CD4-positive, alpha-beta T cell treated with Interleukin-17A for 4 hours (primary cell): ENCODE results near the gene SOX5.
"Not testable (repeated sequence)": the region's sequence is repeated elsewhere in the genome, so short reads cannot be mapped to it uniquely, and the experiment has no call there.

Experiments used
- DNase-seq: peaks from one replicate; pipeline ENCODE4 v3.0.0-alpha.2; 2020; ENCODE audit warnings: mixed read lengths

SOX5 gene

DNA sequence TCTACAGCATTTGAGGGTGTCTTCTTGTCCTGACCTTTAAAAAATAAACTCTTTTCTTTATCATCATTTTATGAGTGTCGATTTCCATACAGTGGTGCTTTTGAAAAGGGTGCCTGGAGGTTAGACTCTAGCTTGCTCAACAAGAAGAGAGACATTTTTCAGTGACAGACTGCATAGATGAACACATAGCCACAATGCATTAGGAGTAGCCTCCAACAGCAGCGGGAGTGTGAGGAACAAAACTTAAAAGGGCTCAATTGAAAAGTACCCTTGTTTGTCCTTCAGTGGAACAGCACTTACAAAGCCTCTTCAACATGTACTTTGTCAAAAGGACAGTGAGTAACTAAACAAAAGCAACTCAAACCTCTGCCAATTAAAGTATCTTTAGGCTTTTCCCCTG is 119.3 kb downstream of the SOX5 start:
- DNase-seq, result no peak

DNA sequence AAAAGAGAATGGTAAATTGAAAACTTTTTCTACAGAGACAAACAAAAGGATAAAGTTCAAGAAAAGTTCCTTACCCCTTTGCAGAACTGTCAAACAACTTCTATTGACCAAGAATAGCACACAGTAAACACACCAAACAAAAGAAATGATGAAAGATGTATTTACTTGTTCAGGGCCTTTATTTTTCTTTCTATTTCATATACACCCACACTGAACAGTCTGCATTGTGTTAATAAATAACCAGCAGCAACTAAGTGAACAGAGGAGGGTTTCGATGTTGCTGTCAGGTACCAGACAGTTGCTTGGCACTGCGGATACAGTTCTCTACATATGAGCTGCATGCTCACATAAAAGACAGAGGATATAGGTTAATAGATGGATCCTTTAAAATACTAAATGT is 122.1 kb downstream of the SOX5 start:
- DNase-seq, result no peak

DNA sequence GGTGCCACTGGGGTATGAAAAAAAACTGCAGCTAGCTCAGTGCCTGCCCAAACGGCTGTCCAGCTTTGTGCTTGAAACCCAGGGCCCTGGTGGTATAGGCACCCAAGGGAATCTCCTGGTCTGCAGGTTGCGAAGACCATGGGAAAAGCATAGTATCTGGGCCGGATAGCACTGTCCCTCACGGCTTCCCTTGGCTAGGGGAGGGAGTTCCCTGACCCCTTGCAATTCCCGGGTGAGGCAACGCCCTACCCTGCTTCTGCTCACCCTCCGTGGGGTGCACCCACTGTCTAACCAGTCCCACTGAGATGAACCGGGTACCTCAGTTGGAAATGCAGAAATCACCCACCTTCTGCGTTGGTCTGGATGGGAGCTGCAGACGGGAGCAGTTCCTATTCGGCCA is 124.3 kb downstream of the SOX5 start:
- not testable (repeated sequence) for DNase-seq

DNA sequence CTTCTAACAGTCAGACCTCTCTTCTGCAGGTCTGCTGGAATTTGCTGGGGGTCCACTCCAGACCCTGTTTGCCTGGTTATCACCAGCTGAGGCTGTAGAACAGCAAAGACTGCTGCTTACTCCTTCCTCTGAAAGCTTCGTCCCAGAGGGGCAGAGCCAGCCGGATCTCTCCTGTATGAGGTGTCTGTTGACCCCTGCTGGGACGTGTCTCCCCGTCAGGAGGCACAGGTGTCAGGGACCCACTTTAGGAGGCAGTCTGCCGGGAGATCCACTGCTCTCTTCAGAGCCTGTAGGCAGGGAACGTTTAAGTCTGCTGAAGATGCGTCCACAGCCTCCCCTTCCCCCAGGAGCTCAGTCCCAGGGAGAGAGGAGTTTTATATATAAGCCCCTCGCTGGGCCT is 125.1 kb downstream of the SOX5 start:
- no peak for DNase-seq

DNA sequence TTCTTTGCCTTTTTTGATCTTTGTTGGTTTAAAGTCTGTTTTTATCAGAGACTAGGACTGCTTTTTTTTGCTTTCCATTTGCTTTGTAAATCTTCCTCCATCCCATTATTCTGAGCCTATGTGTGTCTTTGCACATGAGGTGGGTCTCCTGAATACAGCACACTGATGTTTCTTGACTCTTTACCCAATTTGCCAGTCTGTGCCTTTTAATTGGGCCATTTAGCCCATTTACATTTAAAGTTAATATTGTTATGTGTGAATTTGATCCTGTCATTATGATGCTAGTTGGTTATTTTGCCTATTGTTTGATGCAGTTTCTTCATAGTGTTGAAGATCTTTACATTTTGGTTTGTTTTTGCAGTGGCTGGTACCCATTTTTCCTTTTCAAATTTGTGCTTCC is 126.6 kb downstream of the SOX5 start:
- not testable (repeated sequence) for DNase-seq

DNA sequence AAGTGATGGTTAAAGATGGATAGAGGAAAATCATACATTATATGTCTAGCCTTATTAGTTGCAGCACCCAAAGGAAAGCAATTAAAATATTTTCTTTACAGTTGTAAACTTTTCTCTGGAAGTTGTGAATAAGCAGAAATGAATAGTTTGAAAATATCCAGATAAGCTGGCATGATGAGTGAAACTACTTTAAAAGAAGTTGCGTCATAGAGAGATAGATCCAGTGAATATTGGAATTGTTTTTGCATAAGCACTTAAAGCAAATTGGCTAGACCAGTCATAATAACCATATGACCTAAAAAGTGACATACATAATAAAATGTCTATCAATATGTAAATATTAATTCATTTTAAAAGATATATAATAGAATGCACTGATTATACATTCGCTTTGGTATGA is 132.1 kb downstream of the SOX5 start:
- DNase-seq, result no peak

DNA sequence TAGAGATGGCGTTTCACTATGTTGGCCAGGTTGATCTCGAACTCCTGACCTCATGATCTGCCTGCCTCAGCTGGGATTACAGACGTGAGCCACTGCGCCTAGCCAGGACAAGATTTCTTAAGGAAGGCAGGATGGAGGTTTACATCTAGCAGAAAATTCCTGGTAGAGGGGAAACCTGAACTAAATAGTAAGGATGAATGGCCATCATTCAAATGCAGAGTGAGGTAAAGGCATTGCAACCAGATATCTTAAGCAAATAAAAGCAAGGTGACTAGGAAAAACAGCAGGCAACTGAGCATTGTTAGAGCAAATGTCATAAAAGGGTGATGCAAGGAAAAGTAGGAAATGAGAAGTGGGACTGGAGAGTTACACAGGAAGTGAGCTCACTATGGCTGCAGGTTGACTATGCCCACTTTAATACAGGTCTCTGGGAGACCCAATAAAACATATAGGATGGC is 133.0 kb downstream of the SOX5 start:
- DNase-seq, result no peak

DNA sequence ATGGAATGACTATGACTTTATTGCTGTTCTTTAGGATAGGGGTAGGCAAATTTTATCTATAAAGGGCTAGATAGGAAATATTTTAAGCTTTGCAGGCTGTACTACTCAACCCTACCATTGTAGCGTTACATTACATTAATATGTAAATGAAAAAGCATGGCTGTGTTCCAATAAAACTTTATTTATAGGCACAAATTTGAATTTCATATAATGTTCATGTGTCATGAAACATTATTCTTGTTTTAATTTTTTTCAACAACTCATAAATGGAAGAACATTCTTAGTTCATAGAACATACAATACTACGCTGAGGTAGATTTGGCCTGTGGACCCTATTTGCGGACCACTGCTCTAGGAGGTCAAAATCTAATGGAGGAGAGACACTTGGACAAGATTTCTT is 133.7 kb downstream of the SOX5 start:
- DNase-seq, result no peak

DNA sequence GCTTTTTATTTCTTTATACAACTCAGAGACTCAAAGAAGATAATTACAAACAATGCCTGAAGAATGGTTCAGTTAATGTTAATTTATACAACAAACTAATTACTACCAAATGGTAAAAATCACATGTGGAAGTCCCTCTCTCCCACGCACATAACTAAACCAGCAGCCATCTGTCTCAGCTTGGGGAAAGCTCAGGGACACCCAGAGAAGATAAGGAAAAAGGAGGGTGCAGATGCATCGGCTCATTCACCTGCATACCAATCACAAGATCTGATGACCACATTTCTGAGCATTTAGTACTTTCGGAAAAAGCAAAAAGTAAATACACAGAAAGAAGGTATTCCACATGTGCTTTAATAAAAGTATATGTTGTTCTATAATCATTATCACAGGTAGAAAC is 136.3 kb downstream of the SOX5 start:
- no peak for DNase-seq

DNA sequence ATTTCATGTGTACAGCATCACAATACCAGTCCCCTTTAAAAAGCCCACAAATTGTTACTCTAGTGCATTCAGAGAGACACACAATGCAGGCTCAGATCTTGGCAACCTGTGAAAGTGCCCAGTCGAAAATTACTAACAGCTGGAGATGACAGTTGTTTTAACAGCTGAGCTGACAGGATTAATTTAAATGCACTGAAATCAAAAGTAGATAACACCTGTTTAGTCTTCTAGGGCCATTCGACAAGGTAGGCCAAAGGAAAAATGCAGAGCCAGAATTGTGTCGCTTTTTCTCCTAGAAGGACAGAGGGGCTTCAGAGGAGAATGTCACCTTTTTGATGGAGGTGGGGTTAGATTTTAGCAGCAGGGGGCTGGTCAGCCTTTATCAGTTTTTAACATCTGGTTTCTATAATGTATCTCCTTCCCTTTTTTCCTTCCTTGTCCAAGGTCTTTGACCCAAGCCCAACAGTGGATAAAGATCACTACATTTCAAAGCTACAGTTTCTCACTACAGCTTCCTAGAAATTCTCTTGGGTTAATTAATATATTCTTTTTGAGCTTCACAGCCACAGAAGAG is 139.1 kb downstream of the SOX5 start:
- DNase-seq, result no peak

DNA sequence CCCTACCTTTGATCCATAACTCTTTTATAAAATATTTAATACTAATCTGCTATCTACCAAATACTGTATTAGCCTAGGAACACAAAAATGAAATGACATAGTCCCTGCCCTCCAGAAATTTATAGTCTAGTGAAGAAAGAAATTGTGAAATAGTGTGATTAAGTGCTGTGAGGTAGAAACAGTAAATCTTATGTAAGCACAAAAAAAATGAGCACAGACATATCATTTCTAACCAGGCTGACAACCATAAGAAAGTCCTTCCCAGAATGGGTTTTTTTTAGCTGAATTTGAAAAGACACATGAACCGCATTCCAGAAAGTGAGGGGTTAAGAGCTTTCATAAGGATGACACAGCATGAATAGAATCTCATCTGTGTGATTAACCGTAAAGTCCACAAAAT is 145.9 kb downstream of the SOX5 start:
- no peak for DNase-seq

DNA sequence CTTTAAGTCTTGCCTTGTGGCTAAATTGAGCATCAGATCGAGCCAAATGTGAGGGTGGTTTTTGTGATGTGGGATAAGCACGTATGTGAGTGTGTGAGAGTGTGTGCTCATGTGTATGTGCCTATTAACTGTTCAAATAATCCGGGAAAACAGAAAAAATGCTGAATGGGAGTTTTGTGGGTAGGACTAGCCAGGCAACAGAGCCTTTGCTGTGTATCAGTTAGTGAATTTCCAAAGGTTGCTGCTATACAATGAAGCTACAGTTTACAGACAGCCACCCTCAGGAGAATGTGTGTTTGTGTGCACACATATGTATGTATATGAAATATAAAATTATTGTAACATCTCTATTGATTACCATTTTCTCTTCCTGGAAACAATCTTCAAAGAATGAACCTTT is 154.0 kb downstream of the SOX5 start:
- no peak for DNase-seq

DNA sequence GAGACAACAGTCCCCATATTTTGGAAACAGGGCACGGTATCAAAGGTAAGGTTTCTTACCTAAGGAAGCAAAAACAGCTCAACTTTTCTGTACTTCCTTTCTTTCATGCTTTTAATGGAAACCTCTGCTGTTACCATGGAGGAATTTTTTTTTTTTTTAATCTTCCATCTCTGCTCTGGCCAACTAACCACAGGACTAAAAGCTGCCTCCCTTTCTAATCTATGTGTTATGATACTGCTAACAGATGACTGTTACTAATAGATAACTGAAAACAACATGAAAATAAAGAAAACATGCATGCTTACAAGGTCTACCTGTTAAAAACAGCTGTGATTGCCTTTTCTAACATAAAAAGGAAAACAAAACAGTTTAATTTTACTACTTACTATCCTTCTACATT is 168.4 kb downstream of the SOX5 start:
- DNase-seq, result no peak

DNA sequence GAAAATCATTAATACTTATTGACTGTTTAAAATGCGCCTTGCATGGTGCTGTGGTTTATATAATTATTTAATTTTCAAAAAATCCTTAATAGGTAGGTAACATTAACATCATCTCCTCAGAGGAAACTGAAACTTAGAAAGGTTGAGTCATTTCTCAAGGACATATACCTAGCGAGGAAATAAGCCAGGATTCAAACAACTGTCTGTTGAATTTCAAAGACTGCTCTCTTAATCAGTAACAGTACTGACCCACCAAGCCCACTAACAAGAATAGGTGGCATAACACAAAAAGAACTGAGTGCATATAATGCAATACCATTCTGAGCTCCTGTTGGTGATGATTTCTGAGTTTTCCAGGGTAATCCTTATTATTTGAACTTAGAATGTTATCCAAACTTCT is 174.3 kb downstream of the SOX5 start:
- DNase-seq, result no peak

DNA sequence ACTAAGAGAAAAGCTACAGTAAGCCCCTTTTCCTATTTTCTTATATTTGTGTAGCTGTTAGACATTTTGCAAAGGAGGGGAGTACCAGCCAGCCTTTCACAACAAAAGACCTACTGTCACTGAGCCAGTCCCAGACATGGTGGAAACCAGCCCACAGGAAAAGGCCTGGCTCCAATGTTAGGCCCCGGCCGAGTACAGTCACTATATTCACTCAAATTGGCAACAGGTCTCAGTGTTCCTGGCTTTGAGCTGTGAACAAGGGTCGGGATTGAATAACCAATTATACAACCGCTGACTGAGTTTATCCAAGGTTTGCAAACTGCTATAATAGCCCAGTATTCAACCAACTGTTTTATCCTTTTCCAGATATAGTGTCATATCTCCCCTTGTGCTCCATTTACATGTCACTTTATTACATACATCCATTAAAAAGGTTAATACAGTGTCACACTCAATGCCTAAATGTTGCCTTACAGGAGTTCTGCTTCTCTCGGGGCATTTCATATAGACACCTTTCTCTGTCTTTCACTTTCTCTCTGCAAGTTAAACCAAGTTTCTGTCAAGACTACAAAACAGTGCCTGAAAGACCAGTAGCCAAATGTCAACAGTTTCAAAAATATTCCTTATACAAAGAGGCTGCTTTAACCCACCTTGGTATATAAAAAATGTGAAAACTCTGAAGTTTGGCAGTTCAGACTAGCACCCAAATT is 178.1 kb downstream of the SOX5 start:
- no peak for DNase-seq

DNA sequence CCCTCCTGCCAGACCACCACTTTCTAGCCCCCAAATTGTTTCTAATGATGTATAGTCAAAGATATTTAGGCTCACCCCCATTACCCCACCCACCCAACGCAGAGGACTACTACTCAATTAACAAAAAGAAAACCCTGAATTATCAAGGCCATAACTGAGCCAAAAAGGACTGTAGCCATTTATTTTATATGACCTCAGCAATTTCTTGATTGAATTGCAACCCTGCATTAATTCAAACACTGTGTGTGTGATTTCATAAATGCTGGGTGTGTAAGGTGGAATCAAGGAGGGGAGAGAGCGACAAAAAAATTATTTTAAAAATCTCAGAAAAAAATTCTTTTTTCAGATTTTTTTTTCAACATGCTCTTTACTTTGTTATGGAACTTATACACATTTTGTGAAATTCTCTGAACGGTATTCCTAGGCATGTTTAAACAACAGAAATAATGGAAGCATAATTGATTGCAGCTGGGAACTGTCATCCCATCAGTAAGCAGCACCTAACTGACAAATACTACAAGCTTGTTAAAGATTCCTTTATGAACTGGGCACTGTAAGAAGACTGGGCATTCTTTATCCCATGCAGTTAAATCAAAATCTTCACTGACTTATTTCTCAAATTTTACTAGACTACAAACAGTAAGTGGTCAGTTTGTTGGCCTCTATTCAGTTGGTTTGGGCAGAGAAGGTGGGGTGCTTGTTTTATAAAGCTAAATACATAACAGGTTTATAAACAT is 179.1 kb downstream of the SOX5 start:
- DNase-seq, result no peak

DNA sequence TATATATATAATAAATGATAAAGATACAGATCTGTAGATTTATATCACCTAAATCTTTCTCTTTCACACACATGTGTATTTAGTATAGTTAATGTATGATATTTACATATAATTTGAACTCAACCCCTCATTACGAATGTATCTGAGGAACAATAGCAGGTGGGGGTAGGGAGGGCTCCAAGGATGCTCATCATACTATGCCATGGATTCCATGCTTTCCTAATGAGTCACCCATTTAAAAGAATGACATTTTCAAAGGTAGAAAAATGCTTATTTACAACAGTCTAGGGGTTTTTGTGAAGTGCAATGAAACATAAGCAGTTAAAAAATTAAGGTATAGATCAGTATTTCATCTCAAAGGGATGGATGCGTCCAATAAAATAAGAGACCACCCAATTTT is 181.6 kb downstream of the SOX5 start:
- DNase-seq, result no peak

DNA sequence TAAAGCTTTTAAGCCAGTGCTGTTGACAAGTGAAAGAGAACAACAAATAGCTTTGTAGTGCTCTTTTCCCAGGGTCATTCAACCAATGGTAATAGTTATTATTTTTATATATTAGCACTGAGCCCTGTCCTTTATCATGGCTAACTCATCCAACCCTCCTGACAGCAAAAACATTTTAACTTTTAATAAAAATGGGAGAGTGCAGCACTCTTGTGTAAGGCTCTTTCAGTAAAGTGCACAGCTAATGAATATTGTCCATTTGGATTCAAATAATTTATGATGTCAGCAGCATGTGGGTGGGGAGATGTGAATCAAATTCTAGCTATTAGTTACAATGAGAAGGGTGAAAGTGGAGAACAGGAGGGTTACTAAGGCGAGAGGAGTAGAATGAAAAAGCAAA is 185.7 kb downstream of the SOX5 start:
- no peak for DNase-seq

DNA sequence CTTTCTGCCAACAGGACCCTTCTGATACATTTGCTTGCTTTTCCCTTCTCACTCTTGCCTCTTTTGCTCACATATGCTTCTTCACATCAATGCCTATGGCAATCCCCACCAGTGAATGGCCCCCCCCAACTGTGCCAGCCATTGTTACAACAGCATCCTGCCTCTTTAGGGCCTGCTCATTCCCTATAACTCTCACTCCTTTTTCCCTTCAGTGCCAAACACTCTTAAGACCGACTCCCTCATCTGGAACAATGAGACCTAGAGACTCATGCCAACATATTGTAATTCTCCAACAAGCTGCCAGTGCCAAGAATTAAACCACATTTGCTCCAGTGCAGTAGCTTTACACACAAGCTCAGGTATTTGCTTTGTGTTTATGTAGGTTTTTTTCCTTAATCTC is 189.0 kb downstream of the SOX5 start:
- no peak for DNase-seq

DNA sequence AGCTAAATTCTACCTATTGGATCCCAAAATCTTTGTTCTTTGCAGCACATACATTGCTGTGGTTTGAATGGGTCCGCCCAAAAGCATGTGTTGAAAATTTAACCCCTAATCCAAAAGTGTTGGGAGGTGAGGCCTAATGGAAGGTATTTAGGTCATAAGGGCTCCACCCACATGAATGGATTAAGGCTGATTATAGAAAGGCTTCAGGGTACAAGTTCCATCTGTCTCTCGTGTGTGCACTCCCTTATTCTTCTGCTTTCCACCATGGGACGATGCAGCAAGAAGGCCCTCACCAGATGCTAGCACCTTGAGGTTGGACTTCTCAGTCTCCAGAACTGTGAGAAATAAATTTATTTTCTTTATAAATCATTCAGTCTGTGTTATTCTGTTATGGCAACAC is 190.9 kb downstream of the SOX5 start:
- no peak for DNase-seq

DNA sequence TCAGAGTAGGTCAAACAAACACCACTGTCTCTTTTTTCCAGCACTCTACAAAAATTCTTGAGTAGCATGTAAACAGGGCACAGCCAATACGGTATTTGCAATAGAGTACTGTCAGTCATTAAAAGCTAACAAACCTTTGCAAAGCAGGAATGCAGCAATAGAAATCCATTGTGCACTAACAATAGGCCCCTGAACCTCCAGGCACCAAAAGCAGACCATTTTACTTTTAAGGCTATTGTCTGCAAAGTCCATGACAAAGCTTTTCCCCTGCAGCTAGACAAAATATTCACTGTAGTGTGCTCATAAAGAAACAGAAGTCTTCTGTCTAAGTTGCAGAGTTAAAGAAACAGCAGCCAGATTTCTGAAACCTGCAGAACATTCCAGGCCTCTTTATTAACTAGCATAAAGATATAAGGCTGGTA is 191.9 kb downstream of the SOX5 start:
- no peak for DNase-seq

DNA sequence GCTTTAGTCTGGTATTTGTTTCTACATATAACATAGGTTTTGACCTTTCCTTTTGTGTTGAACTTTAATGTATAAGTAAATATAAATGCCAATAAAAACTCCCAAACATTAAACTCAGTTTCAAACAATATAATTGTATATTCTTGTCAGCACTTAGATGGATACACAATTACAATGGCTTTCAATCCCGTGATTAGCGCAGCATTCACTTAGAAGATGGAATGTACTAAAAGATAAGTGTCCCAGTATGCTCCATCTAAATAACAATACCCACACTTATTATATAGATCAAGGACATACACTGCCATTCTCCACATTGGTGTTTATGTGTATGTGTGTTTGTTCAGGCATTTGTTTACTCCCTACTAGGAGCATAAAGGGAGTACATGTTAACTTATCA is 193.1 kb downstream of the SOX5 start:
- DNase-seq, result no peak

DNA sequence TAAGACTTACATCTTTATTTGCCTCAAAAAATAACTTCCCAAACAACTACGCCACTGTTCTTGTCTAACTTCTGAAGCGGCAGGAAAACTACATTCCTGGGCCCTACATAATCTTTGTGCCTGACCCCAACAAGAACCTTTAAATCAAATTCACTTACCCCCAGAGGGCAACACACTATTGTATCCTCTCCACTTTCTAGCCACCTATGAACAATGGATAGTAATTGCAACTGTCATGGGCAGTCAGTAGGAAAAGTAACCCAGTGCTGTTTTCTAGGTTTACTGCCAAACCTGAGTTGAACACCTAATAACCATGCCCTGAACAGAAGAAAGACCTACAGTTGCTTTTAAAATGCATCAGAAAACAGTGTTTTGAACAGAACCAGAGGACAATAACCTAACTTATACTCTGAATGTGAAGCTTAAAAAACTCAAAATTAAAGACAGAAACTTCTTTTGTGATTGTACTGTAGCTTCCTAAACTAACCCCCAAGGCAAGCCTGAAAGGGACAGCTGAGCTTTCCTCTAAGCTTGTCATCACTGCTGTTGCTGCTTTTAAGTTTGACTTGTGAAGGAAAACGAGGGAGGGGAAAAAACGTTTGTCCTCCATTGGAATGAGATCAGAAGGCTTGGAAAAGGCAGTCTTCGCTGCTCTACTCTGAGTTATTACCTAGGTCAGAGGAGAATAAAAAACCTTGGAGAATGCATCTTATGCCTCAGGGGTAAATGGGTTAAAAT is 195.7 kb downstream of the SOX5 start:
- no peak for DNase-seq

DNA sequence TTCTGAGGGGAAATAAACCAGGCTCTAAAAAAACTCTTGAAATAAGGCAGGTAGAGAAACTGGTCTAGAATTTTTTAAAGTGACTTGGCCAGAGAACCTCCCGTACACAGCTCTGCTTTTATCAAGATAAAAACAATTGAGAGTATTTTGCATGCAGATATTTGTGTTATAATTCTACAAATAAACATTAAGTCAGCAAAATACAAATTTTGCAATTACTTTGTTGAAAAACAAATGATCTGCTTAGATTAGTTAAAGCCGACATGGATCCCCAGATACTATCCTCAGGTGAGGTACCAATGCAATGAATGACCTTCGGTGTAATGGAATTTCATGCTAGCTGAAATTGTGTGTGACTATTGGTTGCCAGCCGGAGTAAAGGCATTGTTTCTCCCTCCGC is 197.2 kb downstream of the SOX5 start:
- no peak for DNase-seq
